ENCODE measurements around the gene ASPM. TPM values are rescaled to one million over a fixed set of nuclear protein-coding genes. Genes with fewer than 3 reads are reported as not detected.
"Not testable (repeated sequence)": the region's sequence is repeated elsewhere in the genome, so short reads cannot be mapped to it uniquely, and the experiment has no call there.

The ASPM gene
- total RNA-seq, 2 experiments from 2014 or later: 47.8 to 49.5 TPM

DNA sequence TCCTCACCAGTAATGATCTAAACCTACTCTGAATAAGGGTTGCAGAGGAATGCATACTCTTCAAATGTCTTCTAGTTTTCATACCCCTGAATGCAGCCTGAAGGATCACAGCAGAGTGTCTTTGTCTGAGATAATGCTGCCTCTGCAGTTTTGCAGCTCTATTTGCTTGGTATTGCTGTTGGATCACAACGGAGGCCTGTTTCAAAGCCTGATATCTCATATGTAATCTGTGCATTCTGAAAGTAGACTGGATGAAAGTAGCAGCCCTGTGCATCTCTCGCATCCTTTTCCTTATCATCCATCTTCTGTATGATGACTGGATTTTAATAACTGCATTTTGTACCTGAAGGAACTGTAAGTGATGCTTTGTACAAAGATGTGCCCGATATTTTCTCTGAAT is 44.5 kb downstream of the ASPM start:
- peaks cover 35% of the 10 kb centered on the region for H3K4me1 Mint-ChIP-seq
- H3K36me3 Mint-ChIP-seq (ENCODE audit: low read depth): peaks cover 23% of the 10 kb centered on the region
- H3K27ac Mint-ChIP-seq: no peak overlapping the region
- intact Hi-C loops (cut with DNase I, micrococcal nuclease): no loop called here
- POLR2A ChIA-PET: no interaction called here
- no peaks in the 10 kb centered on the region for H3K9me3 Mint-ChIP-seq (ENCODE audit: low read depth)
- ATAC-seq (no peak), DNase-seq (no peak)
- no peak overlapping the region for H3K4me3 Mint-ChIP-seq
- CTCF ChIA-PET: no interaction called here
- H3K27me3 Mint-ChIP-seq: no peaks in the 10 kb centered on the region

DNA sequence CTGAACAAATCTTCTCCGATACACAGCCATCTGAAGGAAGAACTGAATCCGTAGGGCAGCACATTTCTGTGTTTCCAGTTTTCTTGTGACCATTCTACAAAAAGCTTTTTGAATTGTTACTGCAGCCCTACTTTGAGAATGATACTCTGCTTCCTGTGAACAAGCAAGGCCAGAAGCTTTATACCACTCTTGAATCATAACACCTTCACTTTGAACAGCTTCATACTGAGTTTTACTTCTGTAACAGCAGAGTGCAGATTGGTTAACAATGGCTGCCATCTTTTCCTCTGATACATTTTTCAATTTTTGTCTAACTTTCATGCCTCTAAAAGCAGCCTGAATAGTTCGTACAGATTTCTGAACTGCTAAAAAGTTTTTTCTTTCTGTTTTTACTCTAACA is 45.8 kb downstream of the ASPM start:
- Mint-ChIP-seq H3K9me3 (ENCODE audit: low read depth) (no peaks in the 10 kb centered on the region), H3K36me3 (ENCODE audit: low read depth) (peaks cover 20% of the 10 kb centered on the region), H3K4me1 (peaks cover 33% of the 10 kb centered on the region), H3K27ac (no peak overlapping the region), H3K27me3 (no peaks in the 10 kb centered on the region), H3K4me3 (no peak overlapping the region)
- intact Hi-C loops (cut with DNase I, micrococcal nuclease): no loop called here
- DNase-seq (no peak), ATAC-seq (peak; percentile 67)
- CTCF ChIA-PET: interaction anchor here (1.9 kb wide), 1 partner anchor 8 kb away, joined by 6 read pairs; no protein-coding TSS in a partner anchor
- POLR2A ChIA-PET: no interaction called here

DNA sequence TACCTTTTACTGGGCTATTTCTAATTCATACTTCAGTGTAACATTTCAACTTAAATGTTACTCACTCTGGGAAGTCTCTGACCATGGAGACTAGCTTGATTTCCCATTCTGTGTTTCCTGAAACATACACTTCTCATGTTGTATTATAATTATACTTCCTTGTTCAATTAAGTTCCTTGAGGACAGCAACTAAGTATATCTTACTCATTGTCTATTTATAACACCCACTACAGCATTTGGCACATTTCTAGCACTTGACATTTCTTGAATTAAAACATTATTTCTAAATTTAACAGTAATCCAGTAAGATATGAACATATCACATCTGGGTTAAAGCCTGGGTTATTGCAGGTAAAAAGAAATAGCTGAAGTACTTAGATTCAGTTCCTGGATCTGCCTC is 47.0 kb downstream of the ASPM start:
- H3K27me3 Mint-ChIP-seq: no peaks in the 10 kb centered on the region
- H3K4me1 Mint-ChIP-seq: peaks cover 33% of the 10 kb centered on the region
- no peak overlapping the region for H3K27ac Mint-ChIP-seq
- ChIA-PET CTCF (interaction anchor here (1.9 kb wide), 1 partner anchor 7 kb away, joined by 6 read pairs; no protein-coding TSS in a partner anchor), POLR2A (no interaction called here)
- DNase-seq (no peak), ATAC-seq (no peak)
- H3K36me3 Mint-ChIP-seq (ENCODE audit: low read depth): peaks cover 16% of the 10 kb centered on the region
- intact Hi-C loops (cut with DNase I, micrococcal nuclease): no loop called here
- no peak overlapping the region for H3K4me3 Mint-ChIP-seq
- no peaks in the 10 kb centered on the region for H3K9me3 Mint-ChIP-seq (ENCODE audit: low read depth)

DNA sequence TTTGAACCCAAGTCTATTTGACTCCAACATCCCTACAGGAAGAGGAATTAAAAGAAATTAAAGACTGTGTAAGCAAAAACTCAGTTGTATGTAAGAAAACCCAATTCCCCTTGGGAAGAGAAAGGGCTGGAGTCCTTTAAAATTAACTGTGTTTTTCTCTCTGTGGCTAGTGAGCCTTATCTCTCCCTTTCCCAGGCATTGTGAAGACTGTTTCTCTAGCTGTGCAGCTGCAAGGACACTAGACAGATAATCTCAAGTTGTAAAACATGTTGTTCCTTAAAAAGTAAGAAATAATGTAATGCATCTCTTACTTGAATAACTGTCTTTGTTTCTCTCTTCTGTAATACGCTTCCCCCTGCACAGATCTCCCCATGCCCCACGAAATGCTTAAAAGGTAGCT is 49.5 kb downstream of the ASPM start:
- H3K9me3 Mint-ChIP-seq (ENCODE audit: low read depth); ATAC-seq; intact Hi-C loops (cut with DNase I, micrococcal nuclease); H3K27me3 Mint-ChIP-seq; H3K27ac Mint-ChIP-seq; POLR2A ChIA-PET; DNase-seq; H3K4me3 Mint-ChIP-seq: not testable (repeated sequence)
- CTCF ChIA-PET: interaction anchor here (0.8 to 1.1 kb wide), 2 partner anchors 10 to 73 kb away, joined by 3 to 4 read pairs; no protein-coding TSS in a partner anchor
- Mint-ChIP-seq H3K36me3 (ENCODE audit: low read depth) (peaks cover 14% of the 10 kb centered on the region), H3K4me1 (peaks cover 16% of the 10 kb centered on the region)

DNA sequence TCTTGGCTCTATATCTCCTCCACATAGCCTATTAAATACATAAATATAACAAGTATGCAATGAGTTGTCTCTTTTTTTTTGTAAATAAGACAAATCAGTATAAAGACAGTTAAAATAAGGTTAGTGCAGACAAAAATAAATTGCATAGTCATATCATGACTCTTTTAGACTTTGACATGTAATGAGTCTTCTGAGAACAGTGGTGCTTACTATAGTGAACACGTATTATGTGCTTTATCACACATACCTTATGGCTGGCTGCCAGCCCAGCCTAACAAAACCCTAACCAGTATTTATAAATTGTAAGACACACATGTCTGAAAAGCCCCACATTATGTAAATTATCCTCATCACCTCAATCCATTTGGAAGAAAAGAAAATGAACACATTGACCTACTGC is 50.3 kb downstream of the ASPM start:
- Mint-ChIP-seq H3K27ac (no peak overlapping the region), H3K4me1 (peaks cover 8% of the 10 kb centered on the region), H3K9me3 (ENCODE audit: low read depth) (no peaks in the 10 kb centered on the region), H3K36me3 (ENCODE audit: low read depth) (peaks cover 14% of the 10 kb centered on the region), H3K27me3 (no peaks in the 10 kb centered on the region), H3K4me3 (no peak overlapping the region)
- CTCF ChIA-PET: interaction anchor here (1.1 kb wide), 1 partner anchor 72 kb away, joined by 4 read pairs; no protein-coding TSS in a partner anchor
- peak; percentile 30 for ATAC-seq
- DNase-seq: peak; percentile 7
- intact Hi-C loops (cut with DNase I, micrococcal nuclease): no loop called here
- POLR2A ChIA-PET: no interaction called here

DNA sequence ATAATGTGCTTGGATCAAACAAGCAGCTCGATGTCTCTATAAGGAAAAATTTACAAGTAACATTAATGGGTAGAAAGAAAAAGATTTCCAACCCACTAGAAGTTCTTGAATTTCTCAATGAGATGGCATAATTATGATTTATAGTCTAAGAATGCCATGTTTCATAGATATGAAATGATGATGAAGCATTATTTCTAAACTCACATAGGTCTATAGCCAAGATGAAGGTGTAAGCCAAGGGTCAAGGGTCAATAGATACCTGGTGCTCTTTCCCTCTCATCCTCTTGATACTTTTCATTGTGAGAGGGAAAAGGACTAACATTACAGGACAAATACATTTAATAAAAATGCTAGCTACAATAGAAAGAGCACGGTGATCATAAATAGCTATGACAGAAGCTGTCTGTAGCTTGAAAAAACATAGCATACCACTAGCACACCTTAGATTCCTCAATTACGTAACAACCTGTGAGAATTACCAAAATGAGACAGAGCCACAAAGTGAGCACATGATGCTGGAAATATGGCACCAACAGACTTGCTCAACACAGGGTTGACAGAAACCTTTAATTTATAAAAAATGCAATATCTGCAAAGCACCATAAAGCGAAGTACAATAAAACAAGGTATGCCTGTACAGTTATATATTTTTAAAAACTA is 53.1 kb downstream of the ASPM start:
- ATAC-seq (no peak), DNase-seq (no peak)
- Mint-ChIP-seq H3K36me3 (ENCODE audit: low read depth) (peaks cover 23% of the 10 kb centered on the region), H3K4me1 (no peaks in the 10 kb centered on the region), H3K27me3 (no peaks in the 10 kb centered on the region), H3K4me3 (no peak overlapping the region), H3K9me3 (ENCODE audit: low read depth) (no peaks in the 10 kb centered on the region), H3K27ac (no peak overlapping the region)
- intact Hi-C loops (cut with DNase I, micrococcal nuclease): no loop called here
- ChIA-PET POLR2A (no interaction called here), CTCF (interaction anchor here (1.5 kb wide), 1 partner anchor 7 kb away, joined by 6 read pairs; no protein-coding TSS in a partner anchor)

DNA sequence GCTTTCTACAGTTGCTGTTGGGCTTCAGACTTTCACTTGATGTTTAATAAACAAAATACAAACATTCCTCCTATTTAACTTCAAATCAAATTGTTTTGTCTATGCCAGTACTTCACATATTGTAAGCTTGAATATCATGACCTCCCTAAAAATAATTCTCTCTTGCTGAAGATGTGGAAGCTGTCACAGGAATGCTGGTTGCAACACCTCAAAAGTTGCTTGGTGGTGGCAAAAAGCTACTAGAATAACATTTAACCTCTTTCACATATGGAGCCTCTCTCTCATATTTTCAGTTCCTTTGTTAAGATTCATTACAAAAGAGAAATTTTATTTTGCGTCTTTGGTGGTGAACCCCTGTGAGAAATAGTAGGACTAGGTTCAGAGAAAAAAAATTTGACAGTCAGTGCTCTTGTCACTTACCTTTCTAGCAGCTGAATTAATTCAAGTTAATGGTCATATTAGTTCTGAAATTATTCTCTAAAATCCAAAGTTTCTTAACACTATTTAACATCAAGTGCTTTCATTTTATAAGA is 53.9 kb downstream of the ASPM start:
- no peak overlapping the region for H3K27ac Mint-ChIP-seq
- H3K4me1 Mint-ChIP-seq: no peaks in the 10 kb centered on the region
- H3K4me3 Mint-ChIP-seq: no peak overlapping the region
- H3K9me3 Mint-ChIP-seq (ENCODE audit: low read depth): no peaks in the 10 kb centered on the region
- ChIA-PET CTCF (interaction anchor here (1.5 kb wide), 1 partner anchor 8 kb away, joined by 6 read pairs; no protein-coding TSS in a partner anchor), POLR2A (no interaction called here)
- intact Hi-C loops (cut with DNase I, micrococcal nuclease): no loop called here
- no peaks in the 10 kb centered on the region for H3K27me3 Mint-ChIP-seq
- DNase-seq (no peak), ATAC-seq (no peak)
- H3K36me3 Mint-ChIP-seq (ENCODE audit: low read depth): peaks cover 25% of the 10 kb centered on the region

DNA sequence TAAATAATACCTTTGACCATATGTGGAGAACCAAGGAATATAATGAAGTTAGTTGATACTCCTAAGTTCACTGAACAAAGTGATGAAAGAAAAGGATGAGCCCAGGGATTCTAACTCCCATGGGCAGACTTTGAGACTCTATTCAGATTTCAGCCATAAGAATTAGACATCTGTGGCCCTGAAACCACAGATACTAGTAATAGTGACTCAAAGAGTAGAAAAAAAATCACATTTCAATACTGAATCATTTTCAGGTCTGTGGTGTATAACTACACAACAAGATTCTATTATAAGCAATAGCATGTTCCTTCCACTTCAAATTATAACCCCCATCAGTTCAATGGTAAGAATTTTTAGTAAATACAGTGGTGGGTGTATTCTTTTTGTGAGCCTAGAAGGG is 63.0 kb downstream of the ASPM start:
- no peaks in the 10 kb centered on the region for H3K27me3 Mint-ChIP-seq
- H3K27ac Mint-ChIP-seq: no peak overlapping the region
- intact Hi-C loops (cut with DNase I, micrococcal nuclease): no loop called here
- peaks cover 43% of the 10 kb centered on the region for H3K36me3 Mint-ChIP-seq (ENCODE audit: low read depth)
- ATAC-seq: no peak
- ChIA-PET POLR2A (no interaction called here), CTCF (no interaction called here)
- no peaks in the 10 kb centered on the region for H3K4me1 Mint-ChIP-seq
- H3K9me3 Mint-ChIP-seq (ENCODE audit: low read depth): peaks cover 15% of the 10 kb centered on the region
- DNase-seq: no peak
- H3K4me3 Mint-ChIP-seq: no peak overlapping the region

DNA sequence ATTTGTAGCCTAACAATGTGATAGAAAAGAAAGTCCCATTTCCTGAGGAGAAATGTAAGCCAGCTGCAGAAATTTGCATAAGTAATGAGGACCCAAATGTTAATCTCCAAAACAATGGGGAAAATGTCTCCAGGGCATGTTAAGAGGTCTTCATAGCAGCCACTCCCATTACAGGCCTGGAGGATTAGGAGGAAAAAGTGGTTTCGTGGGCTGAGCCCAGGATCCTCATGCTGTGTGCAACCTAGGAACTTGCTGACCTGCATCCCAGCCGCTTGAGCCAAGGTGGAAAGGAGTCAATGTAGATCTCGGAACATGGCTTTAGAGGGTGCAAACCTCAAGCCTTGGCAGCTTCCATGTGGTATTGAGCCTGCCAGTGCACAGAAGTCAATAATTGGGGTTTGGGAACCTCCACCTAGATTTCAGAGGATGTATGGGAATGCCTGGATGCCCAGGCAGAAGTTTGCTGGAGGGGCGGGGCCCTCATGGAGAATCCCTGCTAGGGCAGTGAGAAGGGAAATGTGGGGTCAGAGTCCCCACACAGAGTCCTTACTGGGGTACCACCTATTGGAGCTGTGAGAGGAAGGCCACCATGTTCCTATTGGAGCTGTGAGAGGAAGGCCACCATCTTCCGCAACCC is 65.2 kb downstream of the ASPM start:
- H3K36me3 Mint-ChIP-seq (ENCODE audit: low read depth): peaks cover 39% of the 10 kb centered on the region
- H3K27ac Mint-ChIP-seq: no peak overlapping the region
- DNase-seq (no peak), ATAC-seq (no peak)
- ChIA-PET POLR2A (no interaction called here), CTCF (interaction anchor here (0.6 kb wide), 1 partner anchor 23 kb away, joined by 3 read pairs; no protein-coding TSS in a partner anchor)
- peaks cover 15% of the 10 kb centered on the region for H3K9me3 Mint-ChIP-seq (ENCODE audit: low read depth)
- no peaks in the 10 kb centered on the region for H3K27me3 Mint-ChIP-seq
- H3K4me1 Mint-ChIP-seq: no peaks in the 10 kb centered on the region
- intact Hi-C loops (cut with DNase I, micrococcal nuclease): no loop called here
- no peak overlapping the region for H3K4me3 Mint-ChIP-seq

DNA sequence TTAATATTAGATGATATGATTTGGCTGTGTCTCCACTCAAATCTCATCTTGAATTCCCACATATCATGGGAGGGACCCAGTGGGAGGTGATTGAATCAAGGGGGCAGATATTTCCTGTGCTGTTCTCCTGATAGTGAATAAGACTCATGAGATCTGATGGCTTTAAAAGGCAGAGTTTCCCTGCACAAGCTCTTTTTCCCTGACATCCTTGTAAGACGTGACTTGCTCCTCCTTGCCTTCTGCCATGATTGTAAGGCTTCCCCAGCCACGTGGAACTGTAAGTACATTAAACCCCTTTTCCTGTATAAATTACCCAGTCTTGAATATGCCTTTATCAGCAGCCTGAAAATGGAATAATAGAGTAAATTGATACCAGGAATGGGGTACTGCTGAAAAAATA is 66.1 kb downstream of the ASPM start:
- Mint-ChIP-seq H3K27me3 (no peaks in the 10 kb centered on the region), H3K27ac (no peak overlapping the region), H3K9me3 (ENCODE audit: low read depth) (peaks cover 15% of the 10 kb centered on the region), H3K4me3 (no peak overlapping the region), H3K36me3 (ENCODE audit: low read depth) (peaks cover 33% of the 10 kb centered on the region), H3K4me1 (no peaks in the 10 kb centered on the region)
- POLR2A ChIA-PET: no interaction called here
- intact Hi-C loops (cut with DNase I, micrococcal nuclease): no loop called here
- CTCF ChIA-PET: interaction anchor here (0.6 kb wide), 1 partner anchor 23 kb away, joined by 4 read pairs; no protein-coding TSS in a partner anchor
- no peak for DNase-seq
- no peak for ATAC-seq

DNA sequence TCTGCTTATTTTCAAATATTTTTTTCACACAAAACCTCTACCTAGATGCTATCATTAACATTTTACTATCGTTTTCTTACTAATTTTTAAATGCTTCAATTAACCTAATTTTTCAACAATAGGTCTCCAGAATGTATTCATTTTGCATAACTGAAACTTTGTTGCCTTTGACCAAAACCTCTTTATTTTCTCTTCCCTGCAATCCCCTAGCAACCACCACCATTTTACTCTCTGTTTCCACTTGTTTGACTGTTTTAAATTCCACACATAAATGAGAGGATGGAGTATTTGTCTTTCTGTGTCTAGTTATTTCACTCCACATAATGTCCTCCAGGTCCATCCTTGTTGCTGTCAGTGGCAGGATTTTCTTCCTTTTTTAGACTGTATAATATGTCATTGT is 69.9 kb downstream of the ASPM start:
- ATAC-seq: no peak

DNA sequence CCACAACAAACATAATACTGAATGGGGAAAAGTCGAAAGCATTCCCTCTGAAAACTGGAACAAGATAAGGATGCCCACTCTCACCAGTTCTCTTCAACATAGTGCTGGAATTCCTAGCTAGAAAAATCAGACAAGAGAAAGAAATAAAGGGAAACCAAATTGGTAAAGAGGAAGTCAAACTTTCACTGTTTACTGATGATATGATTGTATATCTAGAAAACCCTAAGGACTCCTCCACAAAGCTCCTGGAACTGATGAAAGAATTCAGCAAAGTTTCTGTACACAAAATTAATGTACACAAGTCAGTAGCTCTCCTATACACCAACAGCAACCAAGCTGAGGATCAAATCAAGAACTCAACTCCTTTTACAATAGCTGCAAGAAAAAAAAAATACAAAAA is 72.5 kb downstream of the ASPM start:
- ATAC-seq: no peak
- Mint-ChIP-seq H3K9me3 (ENCODE audit: low read depth) (peaks cover 4% of the 10 kb centered on the region), H3K27ac (no peak overlapping the region), H3K4me1 (no peaks in the 10 kb centered on the region), H3K4me3 (no peak overlapping the region), H3K27me3 (peaks cover 3% of the 10 kb centered on the region), H3K36me3 (ENCODE audit: low read depth) (no peaks in the 10 kb centered on the region)
- CTCF ChIA-PET: no interaction called here
- intact Hi-C loops (cut with DNase I, micrococcal nuclease): no loop called here
- no peak for DNase-seq
- POLR2A ChIA-PET: no interaction called here

More for the DNA sequence above, 69.9 kb downstream of the ASPM start:
- ChIA-PET POLR2A (no interaction called here), CTCF (no interaction called here)
- peaks cover 8% of the 10 kb centered on the region for H3K9me3 Mint-ChIP-seq (ENCODE audit: low read depth)
- no peak overlapping the region for H3K27ac Mint-ChIP-seq
- H3K27me3 Mint-ChIP-seq: peaks cover 3% of the 10 kb centered on the region
- intact Hi-C loops (cut with DNase I, micrococcal nuclease): no loop called here
- H3K4me1 Mint-ChIP-seq: no peaks in the 10 kb centered on the region
- H3K36me3 Mint-ChIP-seq (ENCODE audit: low read depth): peaks cover 5% of the 10 kb centered on the region
- H3K4me3 Mint-ChIP-seq: no peak overlapping the region
- DNase-seq: no peak
